Islet of Langerhans (tissue), 1 donor: ENCODE results near the gene ACRV1.
"Not testable (repeated sequence)": the region's sequence is repeated elsewhere in the genome, so short reads cannot be mapped to it uniquely, and the experiment has no call there.

ENCODE experiments used
- FAIRE-seq: peaks from one replicate; lab custom pipeline; 2011; peaks lifted over from hg19 to GRCh38; lab: Jason Lieb, UNC

Gene ACRV1

GRCh38 chr11:125680747-125681146 is at the start of gene ACRV1:
ACRV1 (minus strand) TSS chr11:125680847; CDS start chr11:125680780, 67 bp downstream.
- FAIRE-seq: no peak

GRCh38 chr11:125728969-125729368 is 48.3 kb upstream of the ACRV1 start:
- FAIRE-seq: no peak

- no peak for FAIRE-seq
Measured at GRCh38 chr11:125724125-125724524, 43.5 kb upstream of the ACRV1 start.

GRCh38 chr11:125720781-125721180 is 40.1 kb upstream of the ACRV1 start:
- FAIRE-seq: no peak

GRCh38 chr11:125704686-125705085 is 24.0 kb upstream of the ACRV1 start:
- not testable (repeated sequence) for FAIRE-seq

GRCh38 chr11:125701858-125702621 is 21.4 kb upstream of the ACRV1 start:
- no peak for FAIRE-seq

GRCh38 chr11:125701018-125701610 is 20.5 kb upstream of the ACRV1 start:
- no peak for FAIRE-seq

GRCh38 chr11:125694951-125695350 is 14.3 kb upstream of the ACRV1 start:
- no peak for FAIRE-seq

- FAIRE-seq: no peak
Measured at GRCh38 chr11:125692887-125693286, 12.2 kb upstream of the ACRV1 start.

- no peak for FAIRE-seq
Measured at GRCh38 chr11:125690006-125690405, 9.4 kb upstream of the ACRV1 start.

- FAIRE-seq: no peak
Measured at GRCh38 chr11:125689274-125689859, 8.7 kb upstream of the ACRV1 start.

- FAIRE-seq: no peak
Measured at GRCh38 chr11:125688632-125689031, 8.0 kb upstream of the ACRV1 start.

GRCh38 chr11:125688066-125688465 is 7.4 kb upstream of the ACRV1 start:
- no peak for FAIRE-seq

GRCh38 chr11:125685228-125685627 is 4.6 kb upstream of the ACRV1 start:
- FAIRE-seq: no peak

- FAIRE-seq: no peak
Measured at GRCh38 chr11:125679837-125680236, 810 bp downstream of the ACRV1 start.

- no peak for FAIRE-seq
Measured at GRCh38 chr11:125679397-125679796, 1.2 kb downstream of the ACRV1 start.

- no peak for FAIRE-seq
Measured at GRCh38 chr11:125675196-125675595, 5.5 kb downstream of the ACRV1 start.

- FAIRE-seq: no peak
Measured at GRCh38 chr11:125674210-125674609, 6.4 kb downstream of the ACRV1 start.

- no peak for FAIRE-seq
Measured at GRCh38 chr11:125671561-125671960, 9.1 kb downstream of the ACRV1 start.

GRCh38 chr11:125670172-125670571 is 10.5 kb downstream of the ACRV1 start:
- no peak for FAIRE-seq

- no peak for FAIRE-seq
Measured at GRCh38 chr11:125667151-125667550, 13.5 kb downstream of the ACRV1 start.

- FAIRE-seq: no peak
Measured at GRCh38 chr11:125663910-125664309, 16.7 kb downstream of the ACRV1 start.

GRCh38 chr11:125662689-125663088 is 18.0 kb downstream of the ACRV1 start:
- no peak for FAIRE-seq
